ENCODE results near the gene SHKBP1.

GRCh38 chr19:40560092-40560507, 16.6 kb upstream of the SHKBP1 start:
- TF ChIP-seq CTCF (IDR thresholded peaks at IDR 0.05; ENCODE audit: low read depth, low read length, poor library complexity, severe bottlenecking) (no peak), EZH2phosphoT487 (IDR thresholded peaks at IDR 0.05; ENCODE audit: borderline replicate concordance, low read length) (no peak)

Data from DOHH2 (cell line).